Measurements from ENCODE around the gene KCNK15.

Gene KCNK15

GRCh38 chr20:44707018-44707579 lies 38.6 kb upstream of the KCNK15 start:
- H3K4me3 Mint-ChIP-seq, result no peak overlapping the region
- H3K27ac Mint-ChIP-seq, result no peak overlapping the region
- peaks cover 9% of the 10 kb centered on the region for H3K27me3 Mint-ChIP-seq
- no peaks in the 10 kb centered on the region for H3K9me3 Mint-ChIP-seq
- intact Hi-C loops (cut with micrococcal nuclease), result no loop called here
- peaks cover 11% of the 10 kb centered on the region for H3K4me1 Mint-ChIP-seq (ENCODE audit: low read depth)
- no peaks in the 10 kb centered on the region for H3K36me3 Mint-ChIP-seq (ENCODE audit: low read depth)

- H3K9me3 Mint-ChIP-seq, result no peaks in the 10 kb centered on the region
- intact Hi-C loops (cut with micrococcal nuclease), result no loop called here
- no peak overlapping the region for H3K27ac Mint-ChIP-seq
- H3K4me3 Mint-ChIP-seq, result no peak overlapping the region
- H3K36me3 Mint-ChIP-seq (ENCODE audit: low read depth), result no peaks in the 10 kb centered on the region
- peaks cover 3% of the 10 kb centered on the region for H3K4me1 Mint-ChIP-seq (ENCODE audit: low read depth)
- peaks cover 8% of the 10 kb centered on the region for H3K27me3 Mint-ChIP-seq
Measured at GRCh38 chr20:44709380-44709779, 36.3 kb upstream of the KCNK15 start.

- H3K27me3 Mint-ChIP-seq, result peaks cover 9% of the 10 kb centered on the region
- H3K9me3 Mint-ChIP-seq, result no peaks in the 10 kb centered on the region
- H3K36me3 Mint-ChIP-seq (ENCODE audit: low read depth), result no peaks in the 10 kb centered on the region
- H3K4me3 Mint-ChIP-seq, result no peak overlapping the region
- no peak overlapping the region for H3K27ac Mint-ChIP-seq
- intact Hi-C loops (cut with micrococcal nuclease), result no loop called here
- peaks cover 7% of the 10 kb centered on the region for H3K4me1 Mint-ChIP-seq (ENCODE audit: low read depth)
Measured at GRCh38 chr20:44709797-44710196, 35.9 kb upstream of the KCNK15 start.

GRCh38 chr20:44711237-44711636 lies 34.4 kb upstream of the KCNK15 start:
- Mint-ChIP-seq H3K36me3 (ENCODE audit: low read depth) (no peaks in the 10 kb centered on the region), H3K27ac (no peak overlapping the region), H3K9me3 (no peaks in the 10 kb centered on the region), H3K27me3 (peaks cover 7% of the 10 kb centered on the region), H3K4me1 (ENCODE audit: low read depth) (peaks cover 9% of the 10 kb centered on the region), H3K4me3 (no peak overlapping the region)
- intact Hi-C loops (cut with micrococcal nuclease), result no loop called here

- H3K36me3 Mint-ChIP-seq (ENCODE audit: low read depth), result no peaks in the 10 kb centered on the region
- H3K27me3 Mint-ChIP-seq, result peaks cover 8% of the 10 kb centered on the region
- intact Hi-C loops (cut with micrococcal nuclease), result loop anchor here (1.0 kb wide), 1 partner anchor 29 kb away; no protein-coding TSS in a partner anchor
- H3K9me3 Mint-ChIP-seq, result no peaks in the 10 kb centered on the region
- peaks cover 9% of the 10 kb centered on the region for H3K4me1 Mint-ChIP-seq (ENCODE audit: low read depth)
- H3K4me3 Mint-ChIP-seq, result no peak overlapping the region
- no peak overlapping the region for H3K27ac Mint-ChIP-seq
Measured at GRCh38 chr20:44714102-44714700, 31.5 kb upstream of the KCNK15 start.

- H3K4me3 Mint-ChIP-seq, result no peak within 1 kb of the TSS
- H3K9me3 Mint-ChIP-seq, result no peaks in the 10 kb centered on the region
- no peak within 1 kb of the TSS for H3K27ac Mint-ChIP-seq
- peaks cover 8% of the 10 kb centered on the region for H3K27me3 Mint-ChIP-seq
- peaks cover 9% of the 10 kb centered on the region for H3K4me1 Mint-ChIP-seq (ENCODE audit: low read depth)
- intact Hi-C loops (cut with micrococcal nuclease), result loop anchor here (1.0 kb wide), 1 partner anchor 30 kb away; no protein-coding TSS in a partner anchor
- H3K36me3 Mint-ChIP-seq (ENCODE audit: low read depth), result no peaks in the 10 kb centered on the region
Measured at GRCh38 chr20:44714701-44715498, 30.8 kb upstream of the KCNK15 start, which contains the start of gene CCN5. CCN5 (plus strand) TSS chr20:44715369; CDS start chr20:44715391, 22 bp downstream.

- H3K27me3 Mint-ChIP-seq, result peaks cover 8% of the 10 kb centered on the region
- peaks cover 9% of the 10 kb centered on the region for H3K4me1 Mint-ChIP-seq (ENCODE audit: low read depth)
- no peaks in the 10 kb centered on the region for H3K36me3 Mint-ChIP-seq (ENCODE audit: low read depth)
- H3K27ac Mint-ChIP-seq, result no peak overlapping the region
- no peaks in the 10 kb centered on the region for H3K9me3 Mint-ChIP-seq
- intact Hi-C loops (cut with micrococcal nuclease), result no loop called here
- no peak overlapping the region for H3K4me3 Mint-ChIP-seq
Measured at GRCh38 chr20:44715499-44716308, 30.0 kb upstream of the KCNK15 start.

- H3K9me3 Mint-ChIP-seq, result no peaks in the 10 kb centered on the region
- no peak overlapping the region for H3K4me3 Mint-ChIP-seq
Measured at GRCh38 chr20:44716309-44717106, 29.2 kb upstream of the KCNK15 start.

GRCh38 chr20:44717986-44718385 lies 27.7 kb upstream of the KCNK15 start:
- intact Hi-C loops (cut with micrococcal nuclease), result no loop called here
- Mint-ChIP-seq H3K27me3 (peaks cover 8% of the 10 kb centered on the region), H3K27ac (no peak overlapping the region), H3K4me3 (no peak overlapping the region), H3K4me1 (ENCODE audit: low read depth) (peaks cover 9% of the 10 kb centered on the region), H3K36me3 (ENCODE audit: low read depth) (no peaks in the 10 kb centered on the region), H3K9me3 (no peaks in the 10 kb centered on the region)

More at GRCh38 chr20:44716309-44717106, 29.2 kb upstream of the KCNK15 start:
- H3K4me1 Mint-ChIP-seq (ENCODE audit: low read depth), result peaks cover 9% of the 10 kb centered on the region
- H3K36me3 Mint-ChIP-seq (ENCODE audit: low read depth), result no peaks in the 10 kb centered on the region
- intact Hi-C loops (cut with micrococcal nuclease), result no loop called here
- H3K27ac Mint-ChIP-seq, result no peak overlapping the region
- peaks cover 8% of the 10 kb centered on the region for H3K27me3 Mint-ChIP-seq

GRCh38 chr20:44719841-44720240 lies 25.8 kb upstream of the KCNK15 start:
- Mint-ChIP-seq H3K36me3 (ENCODE audit: low read depth) (no peaks in the 10 kb centered on the region), H3K27me3 (peaks cover 1% of the 10 kb centered on the region), H3K27ac (no peak overlapping the region), H3K4me3 (no peak overlapping the region), H3K9me3 (no peaks in the 10 kb centered on the region), H3K4me1 (ENCODE audit: low read depth) (peaks cover 2% of the 10 kb centered on the region)
- intact Hi-C loops (cut with micrococcal nuclease), result no loop called here

- H3K9me3 Mint-ChIP-seq, result no peaks in the 10 kb centered on the region
- no peak overlapping the region for H3K27ac Mint-ChIP-seq
- no peak overlapping the region for H3K4me3 Mint-ChIP-seq
- intact Hi-C loops (cut with micrococcal nuclease), result no loop called here
- no peaks in the 10 kb centered on the region for H3K4me1 Mint-ChIP-seq (ENCODE audit: low read depth)
- no peaks in the 10 kb centered on the region for H3K36me3 Mint-ChIP-seq (ENCODE audit: low read depth)
- peaks cover 1% of the 10 kb centered on the region for H3K27me3 Mint-ChIP-seq
Measured at GRCh38 chr20:44720621-44720996, 25.1 kb upstream of the KCNK15 start.

- Mint-ChIP-seq H3K27me3 (peaks cover under 1% of the 10 kb centered on the region), H3K36me3 (ENCODE audit: low read depth) (no peaks in the 10 kb centered on the region), H3K4me1 (ENCODE audit: low read depth) (no peaks in the 10 kb centered on the region), H3K27ac (no peak overlapping the region), H3K9me3 (no peaks in the 10 kb centered on the region), H3K4me3 (no peak overlapping the region)
- intact Hi-C loops (cut with micrococcal nuclease), result no loop called here
Measured at GRCh38 chr20:44720997-44721784, 24.5 kb upstream of the KCNK15 start.

GRCh38 chr20:44721785-44722054 lies 23.9 kb upstream of the KCNK15 start:
- intact Hi-C loops (cut with micrococcal nuclease), result no loop called here
- Mint-ChIP-seq H3K36me3 (ENCODE audit: low read depth) (no peaks in the 10 kb centered on the region), H3K27ac (no peak overlapping the region), H3K9me3 (no peaks in the 10 kb centered on the region), H3K4me3 (no peak overlapping the region), H3K27me3 (no peaks in the 10 kb centered on the region), H3K4me1 (ENCODE audit: low read depth) (no peaks in the 10 kb centered on the region)

Measured in dendritic cell treated with granulocyte-macrophage colony-stimulating factor and Interleukin-4, amounts not matched to agents 40 ng/mL and 50 ng/mL, for 4 days (primary cell).